Colon (tissue), 2 donors: ENCODE measurements around the gene TFAP2E.

ENCODE experiments used
- FAIRE-seq: peaks from 2 replicates; lab custom pipeline; 2012; peaks lifted over from hg19 to GRCh38; lab: Jason Lieb, UNC
- donor health status: control.
- donor health status: control.

Gene TFAP2E

GRCh38 chr1:35557118-35557610, 15.9 kb upstream of the TFAP2E start, which contains the start of gene KIAA0319L:
TSS of gene KIAA0319L (minus strand) at chr1:35557403. CDS start at chr1:35554491, 2,912 bp downstream.
- no peak for FAIRE-seq

- no peak for FAIRE-seq
Measured at GRCh38 chr1:35557611-35558373, 15.3 kb upstream of the TFAP2E start, which contains the start of gene NCDN. TSS of gene NCDN (plus strand) at chr1:35557799. CDS start at chr1:35558191, 392 bp downstream.

- FAIRE-seq = no peak
Measured at GRCh38 chr1:35558374-35559316, 14.5 kb upstream of the TFAP2E start.

- no peak for FAIRE-seq
Measured at GRCh38 chr1:35559317-35559944, 13.7 kb upstream of the TFAP2E start.

- no peak for FAIRE-seq
Measured at GRCh38 chr1:35560256-35561225, 12.6 kb upstream of the TFAP2E start.

- no peak for FAIRE-seq
Measured at GRCh38 chr1:35561297-35561971, 11.7 kb upstream of the TFAP2E start.

- no peak for FAIRE-seq
Measured at GRCh38 chr1:35561972-35562680, 11.0 kb upstream of the TFAP2E start.

- FAIRE-seq = no peak
Measured at GRCh38 chr1:35563166-35563565, 9.9 kb upstream of the TFAP2E start.

- FAIRE-seq = no peak
Measured at GRCh38 chr1:35564037-35564883, 8.9 kb upstream of the TFAP2E start.

GRCh38 chr1:35564884-35565741, 8.0 kb upstream of the TFAP2E start:
- FAIRE-seq = no peak

GRCh38 chr1:35565742-35566133, 7.4 kb upstream of the TFAP2E start:
- FAIRE-seq = no peak

- FAIRE-seq = no peak
Measured at GRCh38 chr1:35567947-35568558, 5.1 kb upstream of the TFAP2E start.

- no peak for FAIRE-seq
Measured at GRCh38 chr1:35568975-35569395, 4.1 kb upstream of the TFAP2E start.

- FAIRE-seq = no peak
Measured at GRCh38 chr1:35569936-35570335, 3.2 kb upstream of the TFAP2E start.

- FAIRE-seq = no peak
Measured at GRCh38 chr1:35570589-35571137, 2.5 kb upstream of the TFAP2E start.

- FAIRE-seq = no peak
Measured at GRCh38 chr1:35571263-35571662, 1.9 kb upstream of the TFAP2E start.

- no peak for FAIRE-seq
Measured at GRCh38 chr1:35572296-35572695, 818 bp upstream of the TFAP2E start.
